Nephron (organoid): ENCODE measurements around the gene AP4B1.

Experiments used
- H3K27ac Mint-ChIP-seq, 3 experiments: 2 replicates each; pipeline ENCODE4 v1.8.0; 2020; ENCODE audit warnings: mixed read lengths in 3 of 3, mild to moderate bottlenecking in 2 of 3, moderate library complexity in 1 of 3
- H3K27me3 Mint-ChIP-seq: 2 replicates; pipeline ENCODE4 v1.8.0; 2021; ENCODE audit warnings: low read depth, mild to moderate bottlenecking, moderate library complexity, mixed read lengths
- H3K36me3 Mint-ChIP-seq: 2 replicates; pipeline ENCODE4 v1.8.0; 2020; ENCODE audit warnings: low read depth, mixed read lengths
- H3K4me1 Mint-ChIP-seq: 2 replicates; pipeline ENCODE4 v1.8.0; 2020; ENCODE audit warnings: mixed read lengths
- H3K4me3 Mint-ChIP-seq, 3 experiments: 2 replicates each; pipeline ENCODE4 v1.8.0; 2020; ENCODE audit warnings: mild to moderate bottlenecking in 3 of 3, mixed read lengths in 3 of 3, moderate library complexity in 2 of 3
- H3K9me3 Mint-ChIP-seq: 2 replicates; pipeline ENCODE4 v1.8.0; 2020; ENCODE audit warnings: mixed read lengths
- TF ChIP-seq, protein P1 (sequence below), 3 experiments: fragments of 200-600 bp; sonication (generic); IDR thresholded peaks; one replicate each; pipeline ENCODE4 v1.5.0; 2021; ENCODE audit warnings: antibody characterized with exemption in 3 of 3; ENCODE audit not compliant: unreplicated experiment in 3 of 3

AP4B1 gene

GRCh38 chr1:113928941-113929749 is 24.5 kb upstream of the AP4B1 start, which contains the start of gene HIPK1:
Gene HIPK1 (plus strand): TSS chr1:113929324.
- Mint-ChIP-seq H3K27me3 (peaks cover 9% of the 10 kb centered on the region), H3K27ac (peak within 1 kb of the TSS; percentile 90 to 98 (median 98)), H3K36me3 (no peaks in the 10 kb centered on the region), H3K4me1 (peaks cover 47% of the 10 kb centered on the region), H3K4me3 (peak within 1 kb of the TSS; percentile 94 to 97 (median 95)), H3K9me3 (no peaks in the 10 kb centered on the region)
- TF ChIP-seq, protein P1, sequence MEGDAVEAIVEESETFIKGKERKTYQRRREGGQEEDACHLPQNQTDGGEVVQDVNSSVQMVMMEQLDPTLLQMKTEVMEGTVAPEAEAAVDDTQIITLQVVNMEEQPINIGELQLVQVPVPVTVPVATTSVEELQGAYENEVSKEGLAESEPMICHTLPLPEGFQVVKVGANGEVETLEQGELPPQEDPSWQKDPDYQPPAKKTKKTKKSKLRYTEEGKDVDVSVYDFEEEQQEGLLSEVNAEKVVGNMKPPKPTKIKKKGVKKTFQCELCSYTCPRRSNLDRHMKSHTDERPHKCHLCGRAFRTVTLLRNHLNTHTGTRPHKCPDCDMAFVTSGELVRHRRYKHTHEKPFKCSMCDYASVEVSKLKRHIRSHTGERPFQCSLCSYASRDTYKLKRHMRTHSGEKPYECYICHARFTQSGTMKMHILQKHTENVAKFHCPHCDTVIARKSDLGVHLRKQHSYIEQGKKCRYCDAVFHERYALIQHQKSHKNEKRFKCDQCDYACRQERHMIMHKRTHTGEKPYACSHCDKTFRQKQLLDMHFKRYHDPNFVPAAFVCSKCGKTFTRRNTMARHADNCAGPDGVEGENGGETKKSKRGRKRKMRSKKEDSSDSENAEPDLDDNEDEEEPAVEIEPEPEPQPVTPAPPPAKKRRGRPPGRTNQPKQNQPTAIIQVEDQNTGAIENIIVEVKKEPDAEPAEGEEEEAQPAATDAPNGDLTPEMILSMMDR (IDR thresholded peaks at IDR 0.05; ENCODE audit: unreplicated experiment in 3 of 3) = no peak

- TF ChIP-seq, protein P1 (IDR thresholded peaks at IDR 0.05; ENCODE audit: unreplicated experiment in 3 of 3) = no peak
- H3K36me3 Mint-ChIP-seq = no peaks in the 10 kb centered on the region
- peaks cover 47% of the 10 kb centered on the region for H3K4me1 Mint-ChIP-seq
- no peaks in the 10 kb centered on the region for H3K9me3 Mint-ChIP-seq
- H3K27ac Mint-ChIP-seq = peak overlapping the region; percentile 90 to 98 (median 98)
- H3K27me3 Mint-ChIP-seq = peaks cover 14% of the 10 kb centered on the region
- peak overlapping the region; percentile 94 to 97 (median 95) for H3K4me3 Mint-ChIP-seq
Observed at GRCh38 chr1:113928187-113928930, 23.8 kb upstream of the AP4B1 start.

GRCh38 chr1:113924473-113924872 is 19.9 kb upstream of the AP4B1 start:
- Mint-ChIP-seq H3K4me3 (no peak overlapping the region), H3K27me3 (peaks cover 17% of the 10 kb centered on the region), H3K4me1 (peaks cover 16% of the 10 kb centered on the region), H3K27ac (no peak overlapping the region), H3K36me3 (no peaks in the 10 kb centered on the region), H3K9me3 (no peaks in the 10 kb centered on the region)
- TF ChIP-seq, protein P1 (IDR thresholded peaks at IDR 0.05; ENCODE audit: unreplicated experiment in 3 of 3) = no peak

DNA sequence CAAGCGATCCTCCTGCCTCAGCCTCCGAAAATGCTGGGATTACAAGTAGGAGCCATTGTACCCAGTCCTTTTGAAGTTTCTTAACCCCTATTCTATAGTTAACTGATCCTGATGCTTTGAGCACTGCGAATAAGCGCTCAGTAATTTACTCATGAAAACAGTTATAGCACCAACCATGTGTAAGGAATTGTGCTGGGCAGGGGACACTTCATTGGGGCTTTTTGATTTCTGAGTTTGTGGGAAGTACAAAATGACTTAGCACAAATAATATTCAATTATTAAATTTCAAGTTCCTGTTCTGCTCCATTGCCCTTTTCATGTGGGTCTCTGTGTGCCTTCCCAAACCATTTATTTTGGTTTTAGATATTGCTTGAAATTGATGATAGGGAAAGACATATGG is 18.4 kb upstream of the AP4B1 start:
- no peaks in the 10 kb centered on the region for H3K36me3 Mint-ChIP-seq
- H3K4me3 Mint-ChIP-seq = no peak overlapping the region
- H3K4me1 Mint-ChIP-seq = peaks cover 5% of the 10 kb centered on the region
- no peaks in the 10 kb centered on the region for H3K9me3 Mint-ChIP-seq
- H3K27me3 Mint-ChIP-seq = peaks cover 17% of the 10 kb centered on the region
- no peak overlapping the region for H3K27ac Mint-ChIP-seq
- TF ChIP-seq, protein P1 (IDR thresholded peaks at IDR 0.05; ENCODE audit: unreplicated experiment in 3 of 3) = no peak

- Mint-ChIP-seq H3K27ac (no peak overlapping the region), H3K27me3 (peaks cover 3% of the 10 kb centered on the region), H3K4me3 (no peak overlapping the region), H3K9me3 (no peaks in the 10 kb centered on the region), H3K36me3 (no peaks in the 10 kb centered on the region), H3K4me1 (peaks cover 6% of the 10 kb centered on the region)
- TF ChIP-seq, protein P1 (IDR thresholded peaks at IDR 0.05; ENCODE audit: unreplicated experiment in 3 of 3) = no peak
Observed at GRCh38 chr1:113918243-113918642, 13.6 kb upstream of the AP4B1 start.
